SK-N-SH treated with all-trans-retinoic acid at 6 μM for 48 hours (cell line): ENCODE results near the gene PBX2.

Experiments
- ATAC-seq: fragments of 200-7000 bp; cut with Tn5 transposase; 3 replicates; pipeline ENCODE4 v1.9.1; 2020; ENCODE audit warnings: mild to moderate bottlenecking, moderate library complexity
- ARNTL ChIP-seq: fragments of 450-650 bp; formaldehyde crosslinking; IDR thresholded peaks from 2 replicates; pipeline ENCODE4 v1.5.0; 2020; ENCODE audit warnings: low read depth, mild to moderate bottlenecking, moderate library complexity, borderline replicate concordance
- BACH2 ChIP-seq: fragments of 250-450 bp; sonication (Bioruptor Pico); IDR thresholded peaks from 2 replicates; pipeline ENCODE4 v1.9.0; 2021; ENCODE audit warnings: mild to moderate bottlenecking, borderline replicate concordance
- ESRRG ChIP-seq: fragments of 250-450 bp; sonication (Bioruptor Pico); IDR thresholded peaks from 2 replicates; pipeline ENCODE4 v1.6.1; 2021; ENCODE audit warnings: mild to moderate bottlenecking
- ISL1 ChIP-seq: fragments of 250-450 bp; sonication (Bioruptor Pico); IDR thresholded peaks from 2 replicates; pipeline ENCODE4 v2.1.2; 2022; ENCODE audit warnings: mild to moderate bottlenecking, moderate library complexity
- OSR1 ChIP-seq: fragments of 250-450 bp; sonication (Bioruptor Pico); IDR thresholded peaks from 2 replicates; pipeline ENCODE4 v1.8.0; 2022; ENCODE audit warnings: moderate library complexity, mild to moderate bottlenecking, inconsistent platforms
- PPARA ChIP-seq: fragments of 250-450 bp; sonication (Bioruptor Pico); IDR thresholded peaks from 2 replicates; pipeline ENCODE4 v1.5.0; 2020; ENCODE audit warnings: mild to moderate bottlenecking, borderline replicate concordance
- RARB ChIP-seq: fragments of 250-450 bp; sonication (Bioruptor Pico); IDR thresholded peaks from 2 replicates; pipeline ENCODE4 v1.8.0; 2021; ENCODE audit warnings: mild to moderate bottlenecking, moderate library complexity
- SNAI2 ChIP-seq: fragments of 250-450 bp; sonication (Bioruptor Pico); IDR thresholded peaks from 2 replicates; pipeline ENCODE4 v1.5.0; 2020; ENCODE audit warnings: mild to moderate bottlenecking, moderate library complexity
- TCF4 ChIP-seq: fragments of 250-450 bp; sonication (Bioruptor Pico); IDR thresholded peaks from 2 replicates; pipeline ENCODE4 v1.8.0; 2021; ENCODE audit warnings: mild to moderate bottlenecking, moderate library complexity, borderline replicate concordance
- ZC3H10 ChIP-seq: fragments of 250-450 bp; sonication (Bioruptor Pico); IDR thresholded peaks from 2 replicates; pipeline ENCODE4 v1.5.1; 2021; ENCODE audit warnings: mild to moderate bottlenecking, moderate library complexity
- ZFP30 ChIP-seq: fragments of 450-650 bp; formaldehyde crosslinking; IDR thresholded peaks from 2 replicates; pipeline ENCODE4 v1.5.0; 2022; ENCODE audit warnings: mild to moderate bottlenecking, moderate library complexity
- ZNF565 ChIP-seq: fragments of 450-650 bp; formaldehyde crosslinking; conservative IDR thresholded peaks from 2 replicates; pipeline ENCODE4 v1.5.0; 2020; ENCODE audit warnings: low read depth, mild to moderate bottlenecking, moderate library complexity
- ZNF70 ChIP-seq: fragments of 450-650 bp; formaldehyde crosslinking; IDR thresholded peaks from 2 replicates; pipeline ENCODE4 v1.5.0; 2020; ENCODE audit warnings: mild to moderate bottlenecking, moderate library complexity
- ZNF8 ChIP-seq: fragments of 450-650 bp; formaldehyde crosslinking; IDR thresholded peaks from 2 replicates; pipeline ENCODE4 v1.5.0; 2020; ENCODE audit warnings: mild to moderate bottlenecking, moderate library complexity
- TF ChIP-seq, protein P1 (sequence below): fragments of 250-450 bp; sonication (Bioruptor Pico); IDR thresholded peaks from 2 replicates; pipeline ENCODE4 v1.5.0; 2020; ENCODE audit warnings: mild to moderate bottlenecking, moderate library complexity
- TF ChIP-seq, protein P2 (sequence below): fragments of 250-450 bp; sonication (Bioruptor Pico); IDR thresholded peaks from 2 replicates; pipeline ENCODE4 v1.5.1; 2020; ENCODE audit warnings: low read depth, mild to moderate bottlenecking, moderate library complexity
- TF ChIP-seq, protein P3 (sequence below): fragments of 250-450 bp; sonication (Bioruptor Pico); IDR thresholded peaks from 2 replicates; pipeline ENCODE4 v1.8.0; 2020; ENCODE audit warnings: mild to moderate bottlenecking, moderate library complexity, borderline replicate concordance
- TF ChIP-seq, protein P4 (sequence below): fragments of 250-450 bp; sonication (Bioruptor Pico); IDR thresholded peaks from 2 replicates; pipeline ENCODE4 v1.5.1; 2021; ENCODE audit warnings: mild to moderate bottlenecking, moderate library complexity

Gene PBX2

DNA sequence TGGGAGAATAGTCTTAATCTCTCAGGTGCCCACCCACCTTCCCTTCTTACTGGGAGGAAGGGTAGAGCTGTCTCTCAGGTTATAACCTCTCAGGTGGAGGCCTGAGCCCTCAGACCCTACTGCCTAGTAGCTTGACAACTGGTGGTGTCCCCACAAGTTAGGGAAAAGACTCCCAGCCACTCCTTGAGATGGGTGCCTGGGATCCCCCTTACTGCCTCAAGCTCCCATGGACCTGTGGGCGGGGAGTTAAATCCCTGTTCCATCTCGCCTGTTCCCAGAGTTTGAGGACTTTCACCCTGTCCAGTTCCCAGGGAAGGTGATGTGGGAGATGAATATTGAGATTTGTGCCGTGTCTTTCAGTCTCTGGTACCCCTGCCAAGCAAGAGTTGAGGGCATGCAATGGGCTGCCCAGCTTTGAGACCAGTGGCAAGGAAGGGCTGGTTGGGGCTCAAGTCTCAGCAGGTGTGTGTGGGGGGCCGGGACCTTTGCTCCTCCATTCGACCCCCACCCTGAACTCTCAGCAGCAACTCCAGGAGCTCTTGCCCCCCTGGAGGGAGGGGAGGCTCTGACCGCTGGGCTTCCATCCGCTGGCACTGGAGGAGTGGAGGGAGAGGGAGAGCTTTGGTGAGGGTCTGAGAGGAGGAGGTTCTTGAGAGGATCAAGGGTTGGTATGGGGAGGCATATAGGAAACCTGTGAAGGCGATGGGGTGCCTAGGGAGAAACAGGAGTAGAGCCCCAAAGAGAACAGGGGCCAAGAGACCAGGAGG, 1.1 kb upstream of the PBX2 start:
- TF ChIP-seq OSR1 (CRISPR knock-in tag) (no peak), ZC3H10 (CRISPR knock-in tag) (no peak), RARB (no peak), ZFP30 (no peak), ESRRG (CRISPR knock-in tag) (no peak), BACH2 (CRISPR knock-in tag) (no peak), ARNTL (CRISPR knock-in tag) (no peak), ZNF70 (CRISPR knock-in tag) (no peak), ZNF8 (no peak), PPARA (CRISPR knock-in tag) (no peak), ZNF565 (no peak), SNAI2 (CRISPR knock-in tag) (no peak)
- TF ChIP-seq, protein P1, sequence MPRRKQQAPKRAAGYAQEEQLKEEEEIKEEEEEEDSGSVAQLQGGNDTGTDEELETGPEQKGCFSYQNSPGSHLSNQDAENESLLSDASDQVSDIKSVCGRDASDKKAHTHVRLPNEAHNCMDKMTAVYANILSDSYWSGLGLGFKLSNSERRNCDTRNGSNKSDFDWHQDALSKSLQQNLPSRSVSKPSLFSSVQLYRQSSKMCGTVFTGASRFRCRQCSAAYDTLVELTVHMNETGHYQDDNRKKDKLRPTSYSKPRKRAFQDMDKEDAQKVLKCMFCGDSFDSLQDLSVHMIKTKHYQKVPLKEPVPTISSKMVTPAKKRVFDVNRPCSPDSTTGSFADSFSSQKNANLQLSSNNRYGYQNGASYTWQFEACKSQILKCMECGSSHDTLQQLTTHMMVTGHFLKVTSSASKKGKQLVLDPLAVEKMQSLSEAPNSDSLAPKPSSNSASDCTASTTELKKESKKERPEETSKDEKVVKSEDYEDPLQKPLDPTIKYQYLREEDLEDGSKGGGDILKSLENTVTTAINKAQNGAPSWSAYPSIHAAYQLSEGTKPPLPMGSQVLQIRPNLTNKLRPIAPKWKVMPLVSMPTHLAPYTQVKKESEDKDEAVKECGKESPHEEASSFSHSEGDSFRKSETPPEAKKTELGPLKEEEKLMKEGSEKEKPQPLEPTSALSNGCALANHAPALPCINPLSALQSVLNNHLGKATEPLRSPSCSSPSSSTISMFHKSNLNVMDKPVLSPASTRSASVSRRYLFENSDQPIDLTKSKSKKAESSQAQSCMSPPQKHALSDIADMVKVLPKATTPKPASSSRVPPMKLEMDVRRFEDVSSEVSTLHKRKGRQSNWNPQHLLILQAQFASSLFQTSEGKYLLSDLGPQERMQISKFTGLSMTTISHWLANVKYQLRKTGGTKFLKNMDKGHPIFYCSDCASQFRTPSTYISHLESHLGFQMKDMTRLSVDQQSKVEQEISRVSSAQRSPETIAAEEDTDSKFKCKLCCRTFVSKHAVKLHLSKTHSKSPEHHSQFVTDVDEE (CRISPR knock-in tag): no peak
- ATAC-seq: no peak

DNA sequence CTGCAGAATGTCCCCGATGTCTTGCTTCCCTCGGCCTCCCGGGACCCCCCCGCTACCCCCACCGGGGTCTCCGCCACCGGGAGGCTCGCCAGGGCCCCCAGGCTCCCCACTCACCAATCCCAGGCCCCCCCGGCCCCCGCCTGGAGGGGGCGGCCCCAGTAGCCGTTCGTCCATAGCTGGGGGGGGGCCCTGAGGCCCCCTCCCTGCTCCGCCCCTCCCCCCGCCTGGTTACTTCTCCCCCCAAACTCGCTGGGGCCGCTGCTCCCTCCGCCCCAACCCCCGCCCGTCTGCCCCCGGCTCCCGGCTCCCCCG, 304 bp downstream of the PBX2 start:
- ATAC-seq: no peak
- TF ChIP-seq, protein P2, sequence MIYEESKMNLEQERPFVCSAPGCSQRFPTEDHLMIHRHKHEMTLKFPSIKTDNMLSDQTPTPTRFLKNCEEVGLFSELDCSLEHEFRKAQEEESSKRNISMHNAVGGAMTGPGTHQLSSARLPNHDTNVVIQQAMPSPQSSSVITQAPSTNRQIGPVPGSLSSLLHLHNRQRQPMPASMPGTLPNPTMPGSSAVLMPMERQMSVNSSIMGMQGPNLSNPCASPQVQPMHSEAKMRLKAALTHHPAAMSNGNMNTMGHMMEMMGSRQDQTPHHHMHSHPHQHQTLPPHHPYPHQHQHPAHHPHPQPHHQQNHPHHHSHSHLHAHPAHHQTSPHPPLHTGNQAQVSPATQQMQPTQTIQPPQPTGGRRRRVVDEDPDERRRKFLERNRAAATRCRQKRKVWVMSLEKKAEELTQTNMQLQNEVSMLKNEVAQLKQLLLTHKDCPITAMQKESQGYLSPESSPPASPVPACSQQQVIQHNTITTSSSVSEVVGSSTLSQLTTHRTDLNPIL: no peak
- no peak for TF ChIP-seq ESRRG (CRISPR knock-in tag)
- TF ChIP-seq, protein P1 (CRISPR knock-in tag): no peak
- TF ChIP-seq, protein P3, sequence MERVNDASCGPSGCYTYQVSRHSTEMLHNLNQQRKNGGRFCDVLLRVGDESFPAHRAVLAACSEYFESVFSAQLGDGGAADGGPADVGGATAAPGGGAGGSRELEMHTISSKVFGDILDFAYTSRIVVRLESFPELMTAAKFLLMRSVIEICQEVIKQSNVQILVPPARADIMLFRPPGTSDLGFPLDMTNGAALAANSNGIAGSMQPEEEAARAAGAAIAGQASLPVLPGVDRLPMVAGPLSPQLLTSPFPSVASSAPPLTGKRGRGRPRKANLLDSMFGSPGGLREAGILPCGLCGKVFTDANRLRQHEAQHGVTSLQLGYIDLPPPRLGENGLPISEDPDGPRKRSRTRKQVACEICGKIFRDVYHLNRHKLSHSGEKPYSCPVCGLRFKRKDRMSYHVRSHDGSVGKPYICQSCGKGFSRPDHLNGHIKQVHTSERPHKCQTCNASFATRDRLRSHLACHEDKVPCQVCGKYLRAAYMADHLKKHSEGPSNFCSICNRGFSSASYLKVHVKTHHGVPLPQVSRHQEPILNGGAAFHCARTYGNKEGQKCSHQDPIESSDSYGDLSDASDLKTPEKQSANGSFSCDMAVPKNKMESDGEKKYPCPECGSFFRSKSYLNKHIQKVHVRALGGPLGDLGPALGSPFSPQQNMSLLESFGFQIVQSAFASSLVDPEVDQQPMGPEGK: 0 out of 2 replicates have a peak, but pooled peaks have one; percentile 64
- no peak for TF ChIP-seq ZFP30

DNA sequence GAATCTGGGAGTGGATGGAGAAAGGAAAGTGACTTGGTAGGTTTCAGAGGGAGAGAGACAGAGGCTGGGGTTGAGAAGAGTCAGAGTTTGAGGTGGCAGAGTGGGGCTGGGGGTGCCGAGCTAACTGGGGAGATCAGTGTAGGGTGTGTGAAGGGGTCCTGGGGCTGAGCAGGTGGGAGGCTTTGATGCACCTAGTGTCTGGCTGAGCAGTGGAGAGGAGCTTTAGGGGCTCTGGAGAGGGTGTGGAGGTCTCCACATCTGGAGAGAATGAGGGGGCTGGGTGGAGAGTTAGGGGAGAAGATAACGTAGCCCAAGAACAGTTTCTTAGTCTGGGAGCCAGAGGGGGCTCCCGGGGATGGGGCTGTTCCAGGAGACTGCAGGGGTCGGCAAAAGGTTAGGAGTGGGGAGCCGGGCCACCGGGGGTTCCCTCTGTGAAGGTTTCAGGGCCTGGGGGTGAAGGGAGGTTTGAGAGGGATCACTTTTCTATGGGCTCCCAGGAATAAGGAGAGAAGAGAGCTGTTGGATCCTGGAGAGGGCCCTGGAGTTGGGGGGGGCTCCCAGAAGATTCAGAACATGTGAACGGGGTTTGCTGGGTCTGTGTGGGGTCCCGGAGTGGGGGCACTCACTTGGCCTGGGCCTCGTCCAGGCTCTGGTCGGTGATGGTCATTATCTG, 797 bp downstream of the PBX2 start:
- TF ChIP-seq ZNF70 (CRISPR knock-in tag): no peak
- TF ChIP-seq, protein P4, sequence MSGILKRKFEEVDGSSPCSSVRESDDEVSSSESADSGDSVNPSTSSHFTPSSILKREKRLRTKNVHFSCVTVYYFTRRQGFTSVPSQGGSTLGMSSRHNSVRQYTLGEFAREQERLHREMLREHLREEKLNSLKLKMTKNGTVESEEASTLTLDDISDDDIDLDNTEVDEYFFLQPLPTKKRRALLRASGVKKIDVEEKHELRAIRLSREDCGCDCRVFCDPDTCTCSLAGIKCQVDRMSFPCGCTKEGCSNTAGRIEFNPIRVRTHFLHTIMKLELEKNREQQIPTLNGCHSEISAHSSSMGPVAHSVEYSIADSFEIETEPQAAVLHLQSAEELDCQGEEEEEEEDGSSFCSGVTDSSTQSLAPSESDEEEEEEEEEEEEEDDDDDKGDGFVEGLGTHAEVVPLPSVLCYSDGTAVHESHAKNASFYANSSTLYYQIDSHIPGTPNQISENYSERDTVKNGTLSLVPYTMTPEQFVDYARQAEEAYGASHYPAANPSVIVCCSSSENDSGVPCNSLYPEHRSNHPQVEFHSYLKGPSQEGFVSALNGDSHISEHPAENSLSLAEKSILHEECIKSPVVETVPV (CRISPR knock-in tag): no peak
- TF ChIP-seq ARNTL (CRISPR knock-in tag): no peak
- no peak for TF ChIP-seq ISL1 (CRISPR knock-in tag)
- no peak for TF ChIP-seq OSR1 (CRISPR knock-in tag)
- TF ChIP-seq ZFP30: no peak
- no peak for TF ChIP-seq ZNF8
- TF ChIP-seq TCF4 (CRISPR knock-in tag): no peak
- TF ChIP-seq SNAI2 (CRISPR knock-in tag): no peak
- ATAC-seq: peak; percentile 20
